WTC11 (cell line): Measurements from ENCODE around the gene CEP192.

ENCODE experiments used
- CTCF ChIP-seq: fragments of 200-600 bp; IDR thresholded peaks from 2 replicates; pipeline ENCODE4 v1.8.0; 2022; ENCODE audit warnings: antibody characterized with exemption
- TEAD4 ChIP-seq: sonication (generic); formaldehyde crosslinking; IDR thresholded peaks from 2 replicates; pipeline ENCODE4 v1.8.0; 2022; ENCODE audit warnings: mild to moderate bottlenecking, missing genetic modification reagents
- USF2 ChIP-seq: sonication (generic); formaldehyde crosslinking; IDR thresholded peaks from 2 replicates; pipeline ENCODE4 v1.8.1; 2023; ENCODE audit warnings: mild to moderate bottlenecking, missing genetic modification reagents, moderate library complexity

GRCh38 chr18:12963069-12963468 is 28.1 kb upstream of the CEP192 start:
- TF ChIP-seq CTCF, result no peak
- no peak for TF ChIP-seq USF2 (CRISPR knock-in tag)
- no peak for TF ChIP-seq TEAD4
